Myocyte (in vitro differentiated cells): ENCODE measurements around the gene BRIP1. TPM values are rescaled to one million over a fixed set of nuclear protein-coding genes. Genes with fewer than 3 reads are reported as not detected.
"Not testable (repeated sequence)": the region's sequence is repeated elsewhere in the genome, so short reads cannot be mapped to it uniquely, and the experiment has no call there.

Experiments
- DNase-seq: peaks from one replicate; pipeline ENCODE4 v3.0.0-alpha.2; 2012; ENCODE audit warnings: low read depth
- total RNA-seq: library from RNA; depleted of rRNA; stranded (reverse); fragments of >200 nt; gene quantifications from 2 replicates; pipeline ENCODE4 v1.2.3, GENCODE V29; 2014

BRIP1 gene
- total RNA-seq, 1 donor from 2014 or later, result 0.51 TPM

- DNase-seq, result no peak
These were observed 32.2 kb downstream of the BRIP1 start for GRCh38 chr17:61831099-61831498.

GRCh38 chr17:61828694-61829093 lies 34.6 kb downstream of the BRIP1 start:
- DNase-seq, result no peak

- no peak for DNase-seq
These were observed 35.5 kb downstream of the BRIP1 start for GRCh38 chr17:61827649-61828395.

GRCh38 chr17:61826866-61827265 lies 36.5 kb downstream of the BRIP1 start:
- not testable (repeated sequence) for DNase-seq

GRCh38 chr17:61826198-61826597 lies 37.1 kb downstream of the BRIP1 start:
- not testable (repeated sequence) for DNase-seq

- DNase-seq, result no peak
These were observed 37.7 kb downstream of the BRIP1 start for GRCh38 chr17:61825448-61826137.

GRCh38 chr17:61822326-61823285 lies 40.7 kb downstream of the BRIP1 start:
- DNase-seq, result no peak

- no peak for DNase-seq
These were observed 41.7 kb downstream of the BRIP1 start for GRCh38 chr17:61821655-61822054.

GRCh38 chr17:61819265-61819664 lies 44.1 kb downstream of the BRIP1 start:
- not testable (repeated sequence) for DNase-seq

- no peak for DNase-seq
These were observed 45.1 kb downstream of the BRIP1 start for GRCh38 chr17:61818225-61818624.

- no peak for DNase-seq
These were observed 45.9 kb downstream of the BRIP1 start for GRCh38 chr17:61817452-61817851.

GRCh38 chr17:61816538-61816937 lies 46.8 kb downstream of the BRIP1 start:
- no peak for DNase-seq

- DNase-seq, result no peak
These were observed 47.3 kb downstream of the BRIP1 start for GRCh38 chr17:61815863-61816503.

- DNase-seq, result no peak
These were observed 48.8 kb downstream of the BRIP1 start for GRCh38 chr17:61814485-61814884.

- DNase-seq, result no peak
These were observed 50.1 kb downstream of the BRIP1 start for GRCh38 chr17:61813211-61813610.

- no peak for DNase-seq
These were observed 50.6 kb downstream of the BRIP1 start for GRCh38 chr17:61812747-61813146.

GRCh38 chr17:61809816-61810392 lies 53.4 kb downstream of the BRIP1 start:
- DNase-seq, result peak; percentile 41

- DNase-seq, result no peak
These were observed 54.9 kb downstream of the BRIP1 start for GRCh38 chr17:61808442-61808841.

- DNase-seq, result no peak
These were observed 56.4 kb downstream of the BRIP1 start for GRCh38 chr17:61806936-61807335.

GRCh38 chr17:61806081-61806828 lies 57.1 kb downstream of the BRIP1 start:
- DNase-seq, result no peak
